ENCODE measurements around the gene LY6G6F. TPM values are rescaled to one million over a fixed set of nuclear protein-coding genes. Genes with fewer than 3 reads are reported as not detected.

Gene LY6G6F
- total and polyA plus RNA-seq, 2 of the 13 experiments (the other 11 are each of a cell fraction or from before 2014, with no cell fraction given), result not detected

DNA sequence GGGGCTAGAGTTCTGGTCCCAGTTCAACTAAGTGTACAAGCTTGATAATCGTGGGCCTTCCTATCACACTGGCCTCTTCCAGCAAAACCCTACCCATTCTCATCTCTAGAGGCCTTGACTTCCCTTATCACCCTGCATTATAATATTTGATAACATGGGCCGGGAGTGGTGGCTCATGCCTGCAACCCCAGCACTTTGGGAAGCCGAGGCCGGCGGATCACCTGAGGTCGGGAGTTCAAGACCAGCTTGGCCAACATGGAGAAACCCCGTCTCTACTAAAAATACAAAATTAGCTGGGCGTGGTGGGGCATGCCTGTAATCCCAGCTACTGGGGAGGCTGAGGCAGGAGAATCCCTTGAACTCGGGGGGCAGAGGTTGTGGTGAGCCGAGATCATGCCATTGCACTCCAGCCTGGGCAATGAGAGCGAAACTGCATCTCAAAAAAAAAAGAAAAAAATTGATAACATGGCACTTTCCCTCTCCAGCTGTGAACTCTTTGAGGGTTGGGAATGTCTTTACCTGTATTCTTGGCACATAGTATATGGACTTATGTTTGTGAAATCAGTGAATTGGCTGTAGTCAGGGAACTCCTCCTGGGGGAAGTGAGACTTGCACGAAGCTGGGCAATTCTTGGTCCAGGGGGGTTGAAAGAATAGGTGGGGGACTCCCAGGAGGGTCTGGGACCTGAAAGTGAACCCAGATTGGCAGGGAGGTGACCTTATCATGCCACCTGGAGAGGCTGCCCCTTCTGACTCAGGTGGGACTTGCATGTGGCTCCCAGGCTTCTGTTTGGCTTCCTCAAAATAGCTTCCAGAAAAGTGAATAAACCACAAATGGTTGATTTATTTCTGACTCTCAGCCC, 45.2 kb upstream of the LY6G6F start:
- Histone ChIP-seq H2AFZ (ENCODE audit: low read length) (no peak overlapping the region), H3K36me3 (replicated peaks in 1 of 2; ENCODE audit: control insufficient read depth in 1 of 2, insufficient read depth in 2 of 2, low read length in 2 of 2) (peaks cover 10 to 20% of the 10 kb centered on the region in 2 experiments), H3K4me3 (replicated peaks in 1 of 3; ENCODE audit: insufficient read depth in 1 of 3, low read depth in 2 of 3, low read length in 3 of 3) (peak overlapping the region in 1 of 3 experiments; percentile 78; a peak in 1 of 6 replicates), H3K4me1 (ENCODE audit: insufficient read depth, low read length) (peaks cover 78% of the 10 kb centered on the region), H3K9ac (ENCODE audit: insufficient read depth, low read depth, low read length) (no peak overlapping the region), H3K9me3 (ENCODE audit: low read length) (no peaks in the 10 kb centered on the region), H4K20me1 (ENCODE audit: insufficient read depth, low read length) (peaks cover 19% of the 10 kb centered on the region; the same call in 1 of the 2 replicates), H3K27ac (ENCODE audit: extremely low read length, insufficient read depth, low read length) (peak overlapping the region; percentile 73), H3K4me2 (ENCODE audit: low read depth, low read length) (peak overlapping the region; percentile 100), H3K27me3 (ENCODE audit: control insufficient read depth in 1 of 2, insufficient read depth in 2 of 2, low read length in 2 of 2) (no peaks in the 10 kb centered on the region; a peak in 1 of 5 replicates), H3K79me2 (ENCODE audit: insufficient read depth, low read length) (peaks cover 67% of the 10 kb centered on the region)
- WGBS (ENCODE audit: low lambda C conversion rate), result 93% methylated on average over 12 of the region's 12 CpGs
- ChIA-PET CTCF (ENCODE audit: low intra/inter-chr PET ratio, low total read pairs) (no interaction called here), POLR2A (interaction anchor here (0.7 to 7.4 kb wide), 24 partner anchors 8 to 530 kb away, joined by 3 to 438 read pairs (median 5); partner anchors contain the start of genes ABHD16A, AIF1, APOM and BAG6)
- intact Hi-C loops (cut with micrococcal nuclease; ENCODE audit: unreplicated experiment), result no loop called here
- ATAC-seq (no peak), FAIRE-seq (no peak), DNase-seq (ENCODE audit: low spot score) (no peak)
- in situ Hi-C loops (cut with HindIII; ENCODE audit: extremely low pct_ligation_motif_present, low pct_unique_long_range_greater_than_20kb), result no loop called here
- no TSS peak for BruUV-seq (replicated peaks)
- TF ChIP-seq EEA1 (CRISPR knock-in tag; IDR thresholded peaks at IDR 0.05; ENCODE audit: borderline replicate concordance), result no peak
- TF ChIP-seq EHMT2 (IDR thresholded peaks at IDR 0.05; ENCODE audit: borderline replicate concordance, low read depth, low read length), result no peak
- no peak for TF ChIP-seq ZNF652 (CRISPR knock-in tag; IDR thresholded peaks at IDR 0.05; ENCODE audit: borderline replicate concordance, low read depth)
- TF ChIP-seq, protein P1, sequence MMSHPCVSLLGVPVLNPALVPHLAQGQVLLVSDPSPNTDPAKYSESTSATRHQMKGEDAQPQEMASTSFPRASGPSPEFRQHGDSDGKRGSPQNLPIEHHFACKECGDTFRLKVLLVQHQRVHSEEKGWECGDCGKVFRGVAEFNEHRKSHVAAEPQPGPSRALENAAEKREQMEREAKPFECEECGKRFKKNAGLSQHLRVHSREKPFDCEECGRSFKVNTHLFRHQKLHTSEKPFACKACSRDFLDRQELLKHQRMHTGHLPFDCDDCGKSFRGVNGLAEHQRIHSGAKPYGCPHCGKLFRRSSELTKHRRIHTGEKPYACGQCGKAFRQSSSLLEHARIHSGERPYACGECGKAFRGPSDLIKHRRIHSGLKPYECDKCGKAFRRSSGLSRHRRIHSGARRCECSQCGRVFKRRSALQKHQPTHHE (CRISPR knock-in tag; IDR thresholded peaks at IDR 0.05; ENCODE audit: borderline replicate concordance), result 0 out of 2 replicates have a peak, but pooled peaks have one; percentile 31
- TF ChIP-seq PLRG1 (conservative IDR thresholded peaks at IDR 0.05), result no peak
- TF ChIP-seq ZNF496 (CRISPR knock-in tag; IDR thresholded peaks at IDR 0.05; ENCODE audit: insufficient replicate concordance), result no peak
- TF ChIP-seq ZFP36 (IDR thresholded peaks at IDR 0.05; ENCODE audit: borderline replicate concordance, low read depth, low read length, partially characterized antibody), result no peak
- TF ChIP-seq NCOA2 (CRISPR knock-in tag; IDR thresholded peaks at IDR 0.05), result no peak; the same call in 1 of the 2 replicates
- TF ChIP-seq ISL2 (CRISPR knock-in tag; IDR thresholded peaks at IDR 0.05), result no peak
- no peak for TF ChIP-seq RFX1 (IDR thresholded peaks at IDR 0.05)
- peak in 1 of 2 experiments; percentile 31; a peak in 1 of 4 replicates for TF ChIP-seq POLR2A (IDR thresholded peaks at IDR 0.05; ENCODE audit: insufficient read depth in 1 of 2, low read depth in 2 of 2, low read length in 2 of 2)
- no peak for TF ChIP-seq PCBP2 (optimal IDR thresholded peaks at IDR 0.05; ENCODE audit: low read depth, low read length, poor library complexity, severe bottlenecking)
- no peak for TF ChIP-seq NONO (IDR thresholded peaks at IDR 0.05)
- 0 out of 2 replicates have a peak, but pooled peaks have one; percentile 2 for TF ChIP-seq NONO (CRISPR knock-in tag; conservative IDR thresholded peaks at IDR 0.05)
- no peak for TF ChIP-seq IRX3 (CRISPR knock-in tag; IDR thresholded peaks at IDR 0.05; ENCODE audit: borderline replicate concordance, low read depth)
- TF ChIP-seq, protein P2, sequence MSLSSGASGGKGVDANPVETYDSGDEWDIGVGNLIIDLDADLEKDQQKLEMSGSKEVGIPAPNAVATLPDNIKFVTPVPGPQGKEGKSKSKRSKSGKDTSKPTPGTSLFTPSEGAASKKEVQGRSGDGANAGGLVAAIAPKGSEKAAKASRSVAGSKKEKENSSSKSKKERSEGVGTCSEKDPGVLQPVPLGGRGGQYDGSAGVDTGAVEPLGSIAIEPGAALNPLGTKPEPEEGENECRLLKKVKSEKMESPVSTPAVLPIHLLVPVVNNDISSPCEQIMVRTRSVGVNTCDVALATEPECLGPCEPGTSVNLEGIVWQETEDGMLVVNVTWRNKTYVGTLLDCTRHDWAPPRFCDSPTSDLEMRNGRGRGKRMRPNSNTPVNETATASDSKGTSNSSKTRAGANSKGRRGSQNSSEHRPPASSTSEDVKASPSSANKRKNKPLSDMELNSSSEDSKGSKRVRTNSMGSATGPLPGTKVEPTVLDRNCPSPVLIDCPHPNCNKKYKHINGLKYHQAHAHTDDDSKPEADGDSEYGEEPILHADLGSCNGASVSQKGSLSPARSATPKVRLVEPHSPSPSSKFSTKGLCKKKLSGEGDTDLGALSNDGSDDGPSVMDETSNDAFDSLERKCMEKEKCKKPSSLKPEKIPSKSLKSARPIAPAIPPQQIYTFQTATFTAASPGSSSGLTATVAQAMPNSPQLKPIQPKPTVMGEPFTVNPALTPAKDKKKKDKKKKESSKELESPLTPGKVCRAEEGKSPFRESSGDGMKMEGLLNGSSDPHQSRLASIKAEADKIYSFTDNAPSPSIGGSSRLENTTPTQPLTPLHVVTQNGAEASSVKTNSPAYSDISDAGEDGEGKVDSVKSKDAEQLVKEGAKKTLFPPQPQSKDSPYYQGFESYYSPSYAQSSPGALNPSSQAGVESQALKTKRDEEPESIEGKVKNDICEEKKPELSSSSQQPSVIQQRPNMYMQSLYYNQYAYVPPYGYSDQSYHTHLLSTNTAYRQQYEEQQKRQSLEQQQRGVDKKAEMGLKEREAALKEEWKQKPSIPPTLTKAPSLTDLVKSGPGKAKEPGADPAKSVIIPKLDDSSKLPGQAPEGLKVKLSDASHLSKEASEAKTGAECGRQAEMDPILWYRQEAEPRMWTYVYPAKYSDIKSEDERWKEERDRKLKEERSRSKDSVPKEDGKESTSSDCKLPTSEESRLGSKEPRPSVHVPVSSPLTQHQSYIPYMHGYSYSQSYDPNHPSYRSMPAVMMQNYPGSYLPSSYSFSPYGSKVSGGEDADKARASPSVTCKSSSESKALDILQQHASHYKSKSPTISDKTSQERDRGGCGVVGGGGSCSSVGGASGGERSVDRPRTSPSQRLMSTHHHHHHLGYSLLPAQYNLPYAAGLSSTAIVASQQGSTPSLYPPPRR (CRISPR knock-in tag; IDR thresholded peaks at IDR 0.05; ENCODE audit: borderline replicate concordance), result no peak
- TF ChIP-seq RORA (CRISPR knock-in tag; IDR thresholded peaks at IDR 0.05), result no peak
